SU-DHL-6 (cell line): ENCODE measurements around the gene VPS41.

ENCODE experiments used
- CTCF ChIP-seq: fragments of 200-600 bp; sonication (generic); IDR thresholded peaks from one replicate; pipeline ENCODE4 v1.5.1; 2017; ENCODE audit warnings: antibody characterized with exemption, mild to moderate bottlenecking, low read length, moderate library complexity; ENCODE audit not compliant: insufficient read depth, poor library complexity, severe bottlenecking
- EZH2phosphoT487 ChIP-seq: fragments of 200-600 bp; sonication (generic), shearing (Covaris generic); conservative IDR thresholded peaks from 2 replicates; pipeline ENCODE4 v1.6.1; 2018; ENCODE audit warnings: mild to moderate bottlenecking, antibody characterized with exemption, low read length, moderate library complexity, mixed read lengths

GRCh38 chr7:38938001-38938485 lies 29.1 kb upstream of the VPS41 start:
- TF ChIP-seq CTCF (no peak), EZH2phosphoT487 (no peak)
